GM23338 (cell line): ENCODE data around the gene GHRH.

Experiments
- CREB1 ChIP-seq: fragments of 250-450 bp; sonication (Bioruptor Pico); IDR thresholded peaks from 2 replicates; pipeline ENCODE4 v1.5.0; 2020; ENCODE audit warnings: low read depth, mild to moderate bottlenecking, moderate library complexity
- CTCF ChIP-seq, 2 experiments: fragments of 200-600 bp in 1 of 2; sonication (generic) in 1 of 2; conservative IDR thresholded peaks; 2 replicates each; pipeline versions ENCODE4 v1.5.1 to v1.6.1; 2016 to 2017; ENCODE audit warnings: antibody characterized with exemption in 2 of 2, low read depth in 2 of 2, mild to moderate bottlenecking in 2 of 2, moderate library complexity in 1 of 2
- ETS1 ChIP-seq: IDR thresholded peaks from 2 replicates; pipeline ENCODE4 v1.6.1; 2016; ENCODE audit warnings: antibody characterized with exemption
- EZH2 ChIP-seq: fragments of 200-600 bp; sonication (generic); IDR thresholded peaks from one replicate; pipeline ENCODE4 v1.8.0; 2017; ENCODE audit warnings: antibody characterized with exemption, mild to moderate bottlenecking, low read depth; ENCODE audit not compliant: unreplicated experiment
- EZH2phosphoT487 ChIP-seq: fragments of 200-600 bp; sonication (generic); IDR thresholded peaks from one replicate; pipeline ENCODE4 v1.8.1; 2018; ENCODE audit warnings: antibody characterized with exemption; ENCODE audit not compliant: unreplicated experiment
- NANOG ChIP-seq: IDR thresholded peaks from 2 replicates; pipeline ENCODE4 v1.6.1; 2016; ENCODE audit warnings: antibody characterized with exemption, borderline replicate concordance
- POLR2AphosphoS5 ChIP-seq: IDR thresholded peaks from 2 replicates; pipeline ENCODE4 v1.6.1; 2016; ENCODE audit warnings: antibody characterized with exemption, low read depth
- REST ChIP-seq: IDR thresholded peaks from one replicate; pipeline ENCODE4 v1.6.1; 2018; ENCODE audit warnings: antibody characterized with exemption; ENCODE audit not compliant: unreplicated experiment
- STAT1 ChIP-seq: IDR thresholded peaks from one replicate; pipeline ENCODE4 v1.6.1; 2016; ENCODE audit warnings: antibody characterized with exemption; ENCODE audit not compliant: unreplicated experiment
- ZNF114 ChIP-seq: fragments of 250-450 bp; sonication (Bioruptor Pico); IDR thresholded peaks from 2 replicates; pipeline ENCODE4 v1.5.0; 2020; ENCODE audit warnings: mild to moderate bottlenecking, moderate library complexity
- ZNF331 ChIP-seq: fragments of 250-450 bp; sonication (Bioruptor Pico); IDR thresholded peaks from 2 replicates; pipeline ENCODE4 v1.5.0; 2020; ENCODE audit warnings: low read depth, mild to moderate bottlenecking, moderate library complexity
- TF ChIP-seq, protein P1 (sequence below): fragments of 250-450 bp; sonication (Bioruptor Pico); IDR thresholded peaks from 2 replicates; pipeline ENCODE4 v1.5.0; 2020; ENCODE audit warnings: mild to moderate bottlenecking, moderate library complexity

- no peak for TF ChIP-seq EZH2
- TF ChIP-seq POLR2AphosphoS5: no peak
- peak; percentile 40 to 63 for TF ChIP-seq CTCF (conservative IDR thresholded peaks at IDR 0.05; ENCODE audit: low read depth in 2 of 2)
- no peak for TF ChIP-seq REST
- TF ChIP-seq ZNF114 (CRISPR knock-in tag): no peak
- TF ChIP-seq STAT1: no peak
- no peak for TF ChIP-seq CREB1
- TF ChIP-seq ETS1: no peak
- no peak for TF ChIP-seq EZH2phosphoT487
- TF ChIP-seq NANOG: no peak
- TF ChIP-seq, protein P1, sequence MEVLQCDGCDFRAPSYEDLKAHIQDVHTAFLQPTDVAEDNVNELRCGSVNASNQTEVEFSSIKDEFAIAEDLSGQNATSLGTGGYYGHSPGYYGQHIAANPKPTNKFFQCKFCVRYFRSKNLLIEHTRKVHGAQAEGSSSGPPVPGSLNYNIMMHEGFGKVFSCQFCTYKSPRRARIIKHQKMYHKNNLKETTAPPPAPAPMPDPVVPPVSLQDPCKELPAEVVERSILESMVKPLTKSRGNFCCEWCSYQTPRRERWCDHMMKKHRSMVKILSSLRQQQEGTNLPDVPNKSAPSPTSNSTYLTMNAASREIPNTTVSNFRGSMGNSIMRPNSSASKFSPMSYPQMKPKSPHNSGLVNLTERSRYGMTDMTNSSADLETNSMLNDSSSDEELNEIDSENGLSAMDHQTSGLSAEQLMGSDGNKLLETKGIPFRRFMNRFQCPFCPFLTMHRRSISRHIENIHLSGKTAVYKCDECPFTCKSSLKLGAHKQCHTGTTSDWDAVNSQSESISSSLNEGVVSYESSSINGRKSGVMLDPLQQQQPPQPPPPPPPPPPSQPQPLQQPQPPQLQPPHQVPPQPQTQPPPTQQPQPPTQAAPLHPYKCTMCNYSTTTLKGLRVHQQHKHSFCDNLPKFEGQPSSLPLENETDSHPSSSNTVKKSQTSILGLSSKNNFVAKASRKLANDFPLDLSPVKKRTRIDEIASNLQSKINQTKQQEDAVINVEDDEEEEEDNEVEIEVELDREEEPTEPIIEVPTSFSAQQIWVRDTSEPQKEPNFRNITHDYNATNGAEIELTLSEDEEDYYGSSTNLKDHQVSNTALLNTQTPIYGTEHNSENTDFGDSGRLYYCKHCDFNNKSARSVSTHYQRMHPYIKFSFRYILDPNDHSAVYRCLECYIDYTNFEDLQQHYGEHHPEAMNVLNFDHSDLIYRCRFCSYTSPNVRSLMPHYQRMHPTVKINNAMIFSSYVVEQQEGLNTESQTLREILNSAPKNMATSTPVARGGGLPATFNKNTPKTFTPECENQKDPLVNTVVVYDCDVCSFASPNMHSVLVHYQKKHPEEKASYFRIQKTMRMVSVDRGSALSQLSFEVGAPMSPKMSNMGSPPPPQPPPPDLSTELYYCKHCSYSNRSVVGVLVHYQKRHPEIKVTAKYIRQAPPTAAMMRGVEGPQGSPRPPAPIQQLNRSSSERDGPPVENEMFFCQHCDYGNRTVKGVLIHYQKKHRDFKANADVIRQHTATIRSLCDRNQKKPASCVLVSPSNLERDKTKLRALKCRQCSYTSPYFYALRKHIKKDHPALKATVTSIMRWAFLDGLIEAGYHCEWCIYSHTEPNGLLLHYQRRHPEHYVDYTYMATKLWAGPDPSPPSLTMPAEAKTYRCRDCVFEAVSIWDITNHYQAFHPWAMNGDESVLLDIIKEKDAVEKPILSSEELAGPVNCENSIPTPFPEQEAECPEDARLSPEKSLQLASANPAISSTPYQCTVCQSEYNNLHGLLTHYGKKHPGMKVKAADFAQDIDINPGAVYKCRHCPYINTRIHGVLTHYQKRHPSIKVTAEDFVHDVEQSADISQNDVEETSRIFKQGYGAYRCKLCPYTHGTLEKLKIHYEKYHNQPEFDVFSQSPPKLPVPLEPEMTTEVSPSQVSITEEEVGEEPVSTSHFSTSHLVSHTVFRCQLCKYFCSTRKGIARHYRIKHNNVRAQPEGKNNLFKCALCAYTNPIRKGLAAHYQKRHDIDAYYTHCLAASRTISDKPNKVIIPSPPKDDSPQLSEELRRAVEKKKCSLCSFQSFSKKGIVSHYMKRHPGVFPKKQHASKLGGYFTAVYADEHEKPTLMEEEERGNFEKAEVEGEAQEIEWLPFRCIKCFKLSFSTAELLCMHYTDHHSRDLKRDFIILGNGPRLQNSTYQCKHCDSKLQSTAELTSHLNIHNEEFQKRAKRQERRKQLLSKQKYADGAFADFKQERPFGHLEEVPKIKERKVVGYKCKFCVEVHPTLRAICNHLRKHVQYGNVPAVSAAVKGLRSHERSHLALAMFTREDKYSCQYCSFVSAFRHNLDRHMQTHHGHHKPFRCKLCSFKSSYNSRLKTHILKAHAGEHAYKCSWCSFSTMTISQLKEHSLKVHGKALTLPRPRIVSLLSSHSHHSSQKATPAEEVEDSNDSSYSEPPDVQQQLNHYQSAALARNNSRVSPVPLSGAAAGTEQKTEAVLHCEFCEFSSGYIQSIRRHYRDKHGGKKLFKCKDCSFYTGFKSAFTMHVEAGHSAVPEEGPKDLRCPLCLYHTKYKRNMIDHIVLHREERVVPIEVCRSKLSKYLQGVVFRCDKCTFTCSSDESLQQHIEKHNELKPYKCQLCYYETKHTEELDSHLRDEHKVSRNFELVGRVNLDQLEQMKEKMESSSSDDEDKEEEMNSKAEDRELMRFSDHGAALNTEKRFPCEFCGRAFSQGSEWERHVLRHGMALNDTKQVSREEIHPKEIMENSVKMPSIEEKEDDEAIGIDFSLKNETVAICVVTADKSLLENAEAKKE (CRISPR knock-in tag): no peak
- no peak for TF ChIP-seq ZNF331 (CRISPR knock-in tag)
These were observed 20.9 kb upstream of the GHRH start for GRCh38 chr20:37282556-37282955.
